Glutamatergic neuron (in vitro differentiated cells): Measurements from ENCODE around the gene SLC17A5. TPM values are rescaled to one million over a fixed set of nuclear protein-coding genes. Genes with fewer than 3 reads are reported as not detected.

Source experiments
- DNase-seq: peaks from one replicate; pipeline ENCODE4 v3.0.0; 2022
- H3K27ac Mint-ChIP-seq: one replicate; pipeline ENCODE4 v1.8.0; 2020; ENCODE audit warnings: mild to moderate bottlenecking, mixed read lengths, inconsistent platforms; ENCODE audit not compliant: unreplicated experiment
- H3K27me3 Mint-ChIP-seq: one replicate; pipeline ENCODE4 v1.8.0; 2020; ENCODE audit warnings: mild to moderate bottlenecking, moderate library complexity, mixed read lengths, inconsistent platforms; ENCODE audit not compliant: unreplicated experiment
- H3K36me3 Mint-ChIP-seq: one replicate; pipeline ENCODE4 v1.8.0; 2020; ENCODE audit warnings: mild to moderate bottlenecking, mixed read lengths, inconsistent platforms; ENCODE audit not compliant: unreplicated experiment
- H3K4me1 Mint-ChIP-seq: one replicate; pipeline ENCODE4 v1.8.0; 2020; ENCODE audit warnings: mild to moderate bottlenecking, low read depth, mixed read lengths, inconsistent platforms; ENCODE audit not compliant: unreplicated experiment
- H3K4me3 Mint-ChIP-seq: one replicate; pipeline ENCODE4 v1.8.0; 2020; ENCODE audit warnings: mild to moderate bottlenecking, mixed read lengths, inconsistent platforms; ENCODE audit not compliant: unreplicated experiment
- H3K9me3 Mint-ChIP-seq: one replicate; pipeline ENCODE4 v1.8.0; 2020; ENCODE audit warnings: mild to moderate bottlenecking, moderate library complexity, mixed read lengths, inconsistent platforms; ENCODE audit not compliant: unreplicated experiment
- total RNA-seq: library from RNA; stranded (reverse); fragmentation: NEBNext Ultra II Directional; extraction: Animal tissue kit (Norgen Biotek cat#: 25700); gene quantifications from one replicate; pipeline ENCODE4 v1.2.1, GENCODE V29; 2021; ENCODE audit not compliant: unreplicated experiment
- TF ChIP-seq, protein P1 (sequence below): fragments of 200-600 bp; sonication (generic); IDR thresholded peaks from one replicate; pipeline ENCODE4 v1.5.0; 2021; ENCODE audit not compliant: partially characterized antibody, unreplicated experiment

Gene SLC17A5
- total RNA-seq, 1 donor from 2014 or later = 14.3 TPM

DNA sequence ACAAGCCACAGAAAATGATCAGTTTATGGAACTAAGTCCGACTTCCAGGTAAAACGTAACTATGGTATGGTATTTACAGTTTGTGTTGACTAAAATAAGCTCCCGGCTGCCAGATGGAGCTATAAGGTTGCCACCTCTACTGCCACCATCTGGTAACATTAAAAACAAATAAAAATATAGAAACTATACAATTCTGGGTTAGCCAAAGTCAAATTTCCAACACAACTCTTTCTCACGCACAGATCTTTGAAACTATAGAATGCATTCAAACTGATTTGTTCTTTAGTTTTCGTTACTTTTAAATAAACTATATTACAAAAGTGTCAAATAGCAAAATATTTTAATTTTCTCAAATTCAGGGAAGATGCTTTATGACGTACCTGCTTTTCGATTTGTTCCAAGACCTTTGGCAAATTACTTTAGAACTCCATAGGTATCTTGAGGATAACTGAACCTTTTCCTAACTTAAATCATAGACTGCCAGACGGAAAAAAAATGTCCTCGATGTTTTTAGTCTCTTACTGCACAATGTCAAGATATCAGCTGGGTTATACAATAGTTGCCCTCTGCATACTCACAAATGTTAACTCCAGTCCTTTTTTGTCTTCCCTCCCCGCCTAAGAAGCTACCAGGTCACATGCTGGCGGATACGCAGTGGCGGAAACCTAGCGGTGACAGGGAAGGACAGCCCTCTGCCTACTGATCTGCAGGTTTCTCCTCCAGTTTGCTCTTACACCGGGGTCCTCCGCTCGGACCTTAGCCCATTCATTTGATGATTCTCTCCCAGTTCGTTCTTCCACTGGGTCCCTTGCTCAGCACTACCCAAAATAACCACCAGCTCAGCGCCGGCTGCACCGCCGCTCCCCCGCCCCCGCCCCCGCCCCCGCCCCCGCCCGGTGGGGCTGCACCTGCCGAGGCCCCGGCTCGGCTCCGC, 888 bp downstream of the SLC17A5 start:
- H3K27ac Mint-ChIP-seq = peak overlapping the region; percentile 67
- H3K9me3 Mint-ChIP-seq = peaks cover 4% of the 10 kb centered on the region
- H3K36me3 Mint-ChIP-seq = no peaks in the 10 kb centered on the region
- DNase-seq = peak; percentile 62
- H3K4me1 Mint-ChIP-seq = peaks cover 4% of the 10 kb centered on the region
- TF ChIP-seq, protein P1, sequence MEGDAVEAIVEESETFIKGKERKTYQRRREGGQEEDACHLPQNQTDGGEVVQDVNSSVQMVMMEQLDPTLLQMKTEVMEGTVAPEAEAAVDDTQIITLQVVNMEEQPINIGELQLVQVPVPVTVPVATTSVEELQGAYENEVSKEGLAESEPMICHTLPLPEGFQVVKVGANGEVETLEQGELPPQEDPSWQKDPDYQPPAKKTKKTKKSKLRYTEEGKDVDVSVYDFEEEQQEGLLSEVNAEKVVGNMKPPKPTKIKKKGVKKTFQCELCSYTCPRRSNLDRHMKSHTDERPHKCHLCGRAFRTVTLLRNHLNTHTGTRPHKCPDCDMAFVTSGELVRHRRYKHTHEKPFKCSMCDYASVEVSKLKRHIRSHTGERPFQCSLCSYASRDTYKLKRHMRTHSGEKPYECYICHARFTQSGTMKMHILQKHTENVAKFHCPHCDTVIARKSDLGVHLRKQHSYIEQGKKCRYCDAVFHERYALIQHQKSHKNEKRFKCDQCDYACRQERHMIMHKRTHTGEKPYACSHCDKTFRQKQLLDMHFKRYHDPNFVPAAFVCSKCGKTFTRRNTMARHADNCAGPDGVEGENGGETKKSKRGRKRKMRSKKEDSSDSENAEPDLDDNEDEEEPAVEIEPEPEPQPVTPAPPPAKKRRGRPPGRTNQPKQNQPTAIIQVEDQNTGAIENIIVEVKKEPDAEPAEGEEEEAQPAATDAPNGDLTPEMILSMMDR = peak; percentile 38
- H3K27me3 Mint-ChIP-seq = peaks cover 7% of the 10 kb centered on the region
- H3K4me3 Mint-ChIP-seq = peak overlapping the region; percentile 84

DNA sequence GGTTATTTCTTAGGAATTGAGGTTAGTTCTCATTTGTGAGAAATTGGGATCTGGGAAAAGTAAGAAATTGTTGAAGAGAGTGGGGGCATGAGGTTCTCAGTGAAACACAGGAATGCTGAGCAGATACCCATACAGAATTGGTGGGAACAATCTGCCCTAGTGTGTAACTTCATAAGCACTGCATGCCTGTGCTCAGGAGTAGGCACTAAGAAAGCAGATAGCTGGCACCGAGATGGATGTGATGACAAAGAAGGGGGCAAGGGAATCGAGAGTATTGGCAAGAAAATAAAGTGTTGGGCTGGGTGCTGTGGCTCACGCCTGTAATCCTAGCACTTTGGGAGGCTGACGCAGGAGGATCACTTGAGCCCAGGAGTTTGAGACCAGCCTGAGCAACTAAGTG, 4.0 kb downstream of the SLC17A5 start:
- no peaks in the 10 kb centered on the region for H3K36me3 Mint-ChIP-seq
- no peak overlapping the region for H3K4me3 Mint-ChIP-seq
- H3K4me1 Mint-ChIP-seq = peaks cover 7% of the 10 kb centered on the region
- peaks cover 7% of the 10 kb centered on the region for H3K27me3 Mint-ChIP-seq
- peaks cover 4% of the 10 kb centered on the region for H3K9me3 Mint-ChIP-seq
- TF ChIP-seq, protein P1 = no peak
- H3K27ac Mint-ChIP-seq = no peak overlapping the region
- no peak for DNase-seq

GRCh38 chr6:73648166-73648565, 5.6 kb downstream of the SLC17A5 start:
- H3K27ac Mint-ChIP-seq = no peak overlapping the region
- H3K36me3 Mint-ChIP-seq = no peaks in the 10 kb centered on the region
- peaks cover 2% of the 10 kb centered on the region for H3K9me3 Mint-ChIP-seq
- peaks cover 6% of the 10 kb centered on the region for H3K4me1 Mint-ChIP-seq
- TF ChIP-seq, protein P1 = no peak
- no peaks in the 10 kb centered on the region for H3K27me3 Mint-ChIP-seq
- no peak for DNase-seq
- no peak overlapping the region for H3K4me3 Mint-ChIP-seq

DNA sequence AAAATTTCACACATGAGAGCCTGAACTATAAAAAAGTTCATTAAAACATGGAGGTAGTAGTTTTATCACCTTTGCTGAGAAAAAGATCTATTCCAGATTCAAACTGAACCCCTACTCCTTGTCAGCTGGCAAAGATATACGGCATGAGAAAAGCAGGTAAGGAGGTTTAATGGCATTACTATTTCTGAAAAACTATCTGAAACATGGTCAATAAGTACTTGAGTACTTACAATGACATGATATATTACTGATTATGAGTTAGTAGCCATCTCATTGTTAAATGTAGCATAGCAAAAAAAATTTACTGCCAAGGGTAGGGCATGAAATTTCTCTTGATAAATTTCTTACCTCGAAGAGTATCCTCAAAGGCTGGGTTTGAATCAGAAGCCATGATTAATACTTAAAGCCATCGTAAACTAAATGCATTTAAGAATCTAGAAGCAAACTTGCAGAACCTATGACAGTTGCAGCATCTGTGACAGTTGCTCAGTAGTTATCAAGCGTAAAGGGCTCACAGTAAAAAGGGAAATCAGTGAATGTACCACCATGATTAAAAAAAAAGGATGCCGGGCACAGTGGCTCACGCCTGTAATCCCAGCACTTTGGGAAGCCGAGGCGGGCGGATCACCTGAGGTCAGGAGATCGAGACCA, 8.7 kb downstream of the SLC17A5 start:
- H3K27me3 Mint-ChIP-seq = no peaks in the 10 kb centered on the region
- H3K4me1 Mint-ChIP-seq = peaks cover 4% of the 10 kb centered on the region
- TF ChIP-seq, protein P1 = no peak
- peaks cover 2% of the 10 kb centered on the region for H3K9me3 Mint-ChIP-seq
- H3K27ac Mint-ChIP-seq = peak overlapping the region; percentile 42
- peak overlapping the region; percentile 82 for H3K4me3 Mint-ChIP-seq
- H3K36me3 Mint-ChIP-seq = no peaks in the 10 kb centered on the region
- no peak for DNase-seq

- H3K27me3 Mint-ChIP-seq = no peaks in the 10 kb centered on the region
- H3K36me3 Mint-ChIP-seq = no peaks in the 10 kb centered on the region
- TF ChIP-seq, protein P1 = no peak
- no peak for DNase-seq
- H3K4me1 Mint-ChIP-seq = peaks cover 4% of the 10 kb centered on the region
- no peak overlapping the region for H3K27ac Mint-ChIP-seq
- no peaks in the 10 kb centered on the region for H3K9me3 Mint-ChIP-seq
- no peak overlapping the region for H3K4me3 Mint-ChIP-seq
These were observed 9.8 kb downstream of the SLC17A5 start for GRCh38 chr6:73644030-73644429.
